ENCODE data around the gene CTNNA3.

GRCh38 chr10:67521546-67521945, 174.4 kb downstream of the CTNNA3 start:
- TF ChIP-seq CTCF (IDR thresholded peaks at IDR 0.05) = no peak
- no peak for TF ChIP-seq POLR2A (IDR thresholded peaks at IDR 0.05)

Data from uterus (tissue), 2 donors.